ENCODE data around the gene ST6GALNAC1. TPM values are rescaled to one million over a fixed set of nuclear protein-coding genes. Genes with fewer than 3 reads are reported as not detected.
A peak's percentile ranks its signal among the peaks of the same experiment; 100 is the strongest.
"Not testable (repeated sequence)": the region's sequence is repeated elsewhere in the genome, so short reads cannot be mapped to it uniquely, and the experiment has no call there.

Gene ST6GALNAC1
- total RNA-seq, 2 donors from 2014 or later, result 8.4 to 27.2 TPM

- intact Hi-C loops (cut with DNase I), result no loop called here
- Histone ChIP-seq H3K4me1 (replicated peaks) (no peaks in the 10 kb centered on the region), H3K27ac (no peak overlapping the region), H3K4me3 (no peak overlapping the region), H3K27me3 (replicated peaks; ENCODE audit: insufficient read depth) (no peaks in the 10 kb centered on the region), H3K9me3 (no peaks in the 10 kb centered on the region), H3K36me3 (no peaks in the 10 kb centered on the region)
- 76% methylated on average over 16 of the region's 17 CpGs for WGBS
- TF ChIP-seq POLR2A (IDR thresholded peaks at IDR 0.05) (no peak), CTCF (IDR thresholded peaks at IDR 0.05) (peak in 1 of 4 experiments; percentile 12)
- DNase-seq (ENCODE audit: low spot score), result no peak
These were observed 30.3 kb downstream of the ST6GALNAC1 start for GRCh38 chr17:76612977-76613851.

- Histone ChIP-seq H3K9me3 (no peaks in the 10 kb centered on the region), H3K36me3 (no peaks in the 10 kb centered on the region), H3K4me1 (replicated peaks) (no peaks in the 10 kb centered on the region), H3K4me3 (no peak overlapping the region), H3K27ac (no peak overlapping the region), H3K27me3 (replicated peaks; ENCODE audit: insufficient read depth) (no peaks in the 10 kb centered on the region)
- intact Hi-C loops (cut with DNase I), result no loop called here
- DNase-seq (ENCODE audit: low spot score), result no peak
- no peak for TF ChIP-seq POLR2AphosphoS5 (IDR thresholded peaks at IDR 0.05)
- WGBS, result 72% methylated on average over 4 of the region's 4 CpGs
These were observed 31.1 kb downstream of the ST6GALNAC1 start for GRCh38 chr17:76612465-76612864.

GRCh38 chr17:76611758-76612157 is 31.8 kb downstream of the ST6GALNAC1 start:
- Histone ChIP-seq H3K4me1 (replicated peaks) (no peaks in the 10 kb centered on the region), H3K27ac (no peak overlapping the region), H3K27me3 (replicated peaks; ENCODE audit: insufficient read depth) (no peaks in the 10 kb centered on the region), H3K36me3 (no peaks in the 10 kb centered on the region), H3K9me3 (no peaks in the 10 kb centered on the region), H3K4me3 (no peak overlapping the region)
- intact Hi-C loops (cut with DNase I), result no loop called here
- DNase-seq (ENCODE audit: low spot score), result no peak
- WGBS, result 91% methylated on average over 4 of the region's 4 CpGs
- TF ChIP-seq POLR2A (IDR thresholded peaks at IDR 0.05) (no peak), CTCF (IDR thresholded peaks at IDR 0.05) (no peak), POLR2AphosphoS5 (IDR thresholded peaks at IDR 0.05) (no peak)

- H3K9me3 ChIP-seq, result not testable (repeated sequence)
These were observed 32.3 kb downstream of the ST6GALNAC1 start for GRCh38 chr17:76611080-76611749.

GRCh38 chr17:76606685-76607084 is 36.9 kb downstream of the ST6GALNAC1 start:
- H3K4me1 ChIP-seq (replicated peaks); H3K9me3 ChIP-seq; intact Hi-C loops (cut with DNase I); DNase-seq (ENCODE audit: low spot score); H3K27me3 ChIP-seq (replicated peaks; ENCODE audit: insufficient read depth); H3K36me3 ChIP-seq; H3K4me3 ChIP-seq; H3K27ac ChIP-seq: not testable (repeated sequence)
- WGBS, result 67% methylated on average over 1 of the region's 1 CpG

More at GRCh38 chr17:76611080-76611749, 32.3 kb downstream of the ST6GALNAC1 start:
- H3K36me3 ChIP-seq; H3K27ac ChIP-seq; H3K4me1 ChIP-seq (replicated peaks); intact Hi-C loops (cut with DNase I); DNase-seq (ENCODE audit: low spot score); H3K27me3 ChIP-seq (replicated peaks; ENCODE audit: insufficient read depth); H3K4me3 ChIP-seq: not testable (repeated sequence)
- 68% methylated on average over 13 of the region's 13 CpGs for WGBS

GRCh38 chr17:76601065-76601464 is 42.5 kb downstream of the ST6GALNAC1 start:
- Histone ChIP-seq H3K4me1 (replicated peaks) (no peaks in the 10 kb centered on the region), H3K27ac (no peak overlapping the region)
- WGBS, result 80% methylated on average over 8 of the region's 8 CpGs

More at GRCh38 chr17:76601065-76601464, 42.5 kb downstream of the ST6GALNAC1 start:
- no peaks in the 10 kb centered on the region for H3K36me3 ChIP-seq
- H3K9me3 ChIP-seq, result no peaks in the 10 kb centered on the region
- no peaks in the 10 kb centered on the region for H3K27me3 ChIP-seq (replicated peaks; ENCODE audit: insufficient read depth)
- TF ChIP-seq POLR2AphosphoS5 (IDR thresholded peaks at IDR 0.05) (no peak), POLR2A (IDR thresholded peaks at IDR 0.05) (no peak), CTCF (IDR thresholded peaks at IDR 0.05) (no peak)
- H3K4me3 ChIP-seq, result no peak overlapping the region
- intact Hi-C loops (cut with DNase I), result no loop called here
- DNase-seq (ENCODE audit: low spot score), result no peak

Measured in prostate gland (tissue), 2 donors.